Retina (tissue), 1 donor: Measurements from ENCODE around the gene PSD4.
A peak's percentile ranks its signal among the peaks of the same experiment; 100 is the strongest.

Experiments used
- DNase-seq: peaks from one replicate; pipeline ENCODE4 v3.0.0-alpha.2; 2016

The PSD4 gene

GRCh38 chr2:113209011-113209645, 35.4 kb downstream of the PSD4 start:
- no peak for DNase-seq

GRCh38 chr2:113209646-113210171, 35.9 kb downstream of the PSD4 start:
- no peak for DNase-seq

GRCh38 chr2:113211226-113212105, 37.7 kb downstream of the PSD4 start:
- DNase-seq, result no peak

DNA sequence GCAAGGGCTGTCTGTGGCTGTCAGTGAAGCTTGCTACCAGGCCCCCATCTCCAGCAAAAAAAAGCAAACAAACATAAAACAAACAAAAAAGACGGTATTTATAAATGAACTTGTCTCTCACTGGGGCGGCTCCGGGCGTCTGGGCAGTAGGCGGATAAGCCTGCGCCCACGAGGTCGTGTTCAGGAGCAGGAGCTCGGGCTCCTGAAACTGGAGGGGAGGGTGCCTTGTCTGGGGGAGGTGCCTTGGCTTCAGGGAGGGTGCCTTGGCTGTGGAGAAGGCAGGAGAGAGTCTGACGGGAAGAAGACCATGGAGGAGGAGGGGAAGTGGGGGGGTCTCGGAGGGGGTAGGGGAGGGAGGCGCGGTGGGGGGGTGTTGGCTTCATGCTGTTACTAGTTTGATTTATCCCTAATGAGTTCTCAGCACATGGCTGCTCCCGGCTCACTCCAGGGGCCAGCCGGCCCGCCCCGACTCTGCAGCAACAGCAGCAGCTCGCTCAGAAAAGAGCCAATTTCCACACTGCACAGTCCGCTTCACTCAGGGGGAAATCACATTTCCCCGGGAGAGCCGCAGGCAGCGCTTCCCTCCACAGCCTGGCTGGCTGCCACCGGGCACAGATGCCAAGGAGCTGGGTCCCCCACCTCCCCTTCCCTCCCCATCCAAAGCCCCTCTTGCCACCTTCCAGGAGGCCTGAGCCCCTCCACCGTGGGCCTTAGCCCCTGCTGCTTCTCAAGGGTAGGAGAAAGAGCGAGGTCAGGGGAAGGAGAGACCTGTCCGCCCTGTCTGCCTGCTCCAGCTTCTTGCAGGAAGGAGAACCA, 38.7 kb downstream of the PSD4 start:
- peak; percentile 68 for DNase-seq

- no peak for DNase-seq
Measured at GRCh38 chr2:113213061-113213930, 39.5 kb downstream of the PSD4 start.

- no peak for DNase-seq
Measured at GRCh38 chr2:113214141-113214540, 40.4 kb downstream of the PSD4 start.

GRCh38 chr2:113215056-113215455, 41.3 kb downstream of the PSD4 start:
- no peak for DNase-seq

DNA sequence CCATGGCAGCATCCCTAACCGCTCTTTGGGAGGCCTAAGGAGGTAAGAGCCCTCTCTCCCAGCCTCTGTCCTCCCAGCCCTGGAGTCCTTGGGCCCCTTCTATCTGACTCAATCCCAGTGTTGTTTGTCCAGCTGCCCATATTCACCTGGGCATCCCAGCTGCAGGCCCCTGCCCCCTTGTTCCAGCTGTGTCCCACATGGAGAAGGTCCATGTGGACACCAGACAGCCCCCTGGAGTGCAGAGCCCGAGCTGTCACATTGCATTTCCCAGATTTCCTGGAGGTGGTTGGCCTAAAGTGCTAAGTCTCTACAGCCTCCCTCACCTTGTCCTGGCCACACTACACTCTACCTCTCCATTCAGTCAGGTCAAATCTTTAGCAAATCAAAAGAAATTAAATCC, 42.5 kb downstream of the PSD4 start:
- no peak for DNase-seq

DNA sequence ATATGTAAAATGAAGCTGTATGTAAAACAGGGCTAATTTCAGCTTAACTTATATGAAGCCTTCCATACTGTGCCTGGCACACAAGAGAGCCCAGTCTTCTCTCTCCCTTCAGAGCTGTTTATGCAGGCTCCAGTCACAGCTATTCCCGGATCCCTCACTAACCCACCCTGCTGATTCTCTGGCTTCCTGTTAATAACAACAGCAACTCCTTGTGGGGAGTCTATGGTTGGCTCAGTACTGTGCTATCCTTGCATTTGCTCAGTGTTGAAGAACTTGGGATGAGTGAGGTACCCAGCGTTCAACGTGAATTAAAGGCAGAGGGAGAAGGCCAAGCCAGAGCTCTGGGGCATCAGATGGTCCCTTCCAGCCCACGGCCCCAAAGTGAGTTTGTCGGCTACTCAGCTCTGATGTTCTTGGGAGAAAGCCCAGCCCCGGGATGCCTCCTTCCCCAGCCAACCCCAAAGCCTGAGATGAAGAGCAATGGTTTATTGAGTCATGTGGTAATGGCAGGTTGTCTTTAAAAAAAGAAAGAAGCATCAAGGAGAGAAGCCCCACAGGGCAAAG, 43.2 kb downstream of the PSD4 start:
- no peak for DNase-seq

GRCh38 chr2:113217455-113218282, 43.9 kb downstream of the PSD4 start:
- peak; percentile 70 for DNase-seq

DNA sequence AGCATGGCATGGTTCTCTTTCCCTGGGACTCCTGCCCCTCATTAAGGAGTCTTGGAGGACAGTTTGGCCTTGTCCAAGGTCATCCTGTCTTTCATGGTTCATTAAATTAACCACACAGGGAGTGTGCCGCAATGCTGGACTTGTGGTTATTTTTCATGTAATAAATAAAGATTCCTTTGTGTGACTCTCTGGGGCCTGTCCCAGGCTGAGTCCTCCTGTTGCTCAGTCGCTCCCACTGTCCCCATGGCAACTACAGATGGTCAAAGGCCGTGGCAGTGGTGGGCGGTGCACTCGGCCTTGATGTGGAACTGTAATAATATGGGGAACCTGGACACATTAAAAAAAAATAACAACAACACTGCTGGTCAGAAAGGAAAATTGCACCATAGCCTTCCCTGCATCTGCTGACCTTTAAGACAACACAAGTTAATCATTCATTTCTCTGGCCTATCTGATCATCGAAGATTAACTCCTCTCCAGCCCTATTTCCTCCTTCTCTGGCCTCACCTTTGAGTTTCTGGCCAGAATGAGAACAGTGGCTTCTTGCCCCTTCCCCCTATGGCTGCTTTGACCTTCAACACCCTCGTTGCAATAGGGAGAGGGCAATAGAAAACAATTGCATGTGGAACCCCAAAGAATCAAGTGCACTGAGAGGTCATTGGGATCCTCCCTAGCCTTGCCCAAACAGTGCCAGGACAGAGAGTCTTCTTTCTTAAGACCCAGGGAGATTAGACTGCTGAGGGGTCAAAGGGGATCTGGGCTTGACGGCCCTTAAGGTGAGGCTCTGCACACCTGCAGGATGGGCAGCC, 44.7 kb downstream of the PSD4 start:
- no peak for DNase-seq

DNA sequence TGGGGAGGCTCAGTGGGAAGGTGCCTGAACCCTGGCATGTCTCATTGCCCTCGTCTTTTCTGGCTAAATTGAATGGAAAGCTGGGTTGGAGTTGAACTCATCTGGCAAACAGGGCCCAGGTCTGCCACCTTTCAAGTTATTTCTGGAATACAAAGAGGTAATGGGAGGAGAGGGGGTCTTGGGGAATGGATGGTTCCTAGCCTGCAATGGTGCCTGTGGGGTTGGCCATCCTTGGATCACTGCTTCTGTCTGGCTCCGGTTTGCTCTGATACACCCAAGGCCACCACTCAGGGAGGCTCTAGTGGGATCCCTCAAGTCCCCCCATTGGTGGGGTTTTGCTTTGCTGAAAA, 45.3 kb downstream of the PSD4 start:
- DNase-seq, result no peak

- DNase-seq, result no peak
Measured at GRCh38 chr2:113219525-113219888, 45.7 kb downstream of the PSD4 start.

DNA sequence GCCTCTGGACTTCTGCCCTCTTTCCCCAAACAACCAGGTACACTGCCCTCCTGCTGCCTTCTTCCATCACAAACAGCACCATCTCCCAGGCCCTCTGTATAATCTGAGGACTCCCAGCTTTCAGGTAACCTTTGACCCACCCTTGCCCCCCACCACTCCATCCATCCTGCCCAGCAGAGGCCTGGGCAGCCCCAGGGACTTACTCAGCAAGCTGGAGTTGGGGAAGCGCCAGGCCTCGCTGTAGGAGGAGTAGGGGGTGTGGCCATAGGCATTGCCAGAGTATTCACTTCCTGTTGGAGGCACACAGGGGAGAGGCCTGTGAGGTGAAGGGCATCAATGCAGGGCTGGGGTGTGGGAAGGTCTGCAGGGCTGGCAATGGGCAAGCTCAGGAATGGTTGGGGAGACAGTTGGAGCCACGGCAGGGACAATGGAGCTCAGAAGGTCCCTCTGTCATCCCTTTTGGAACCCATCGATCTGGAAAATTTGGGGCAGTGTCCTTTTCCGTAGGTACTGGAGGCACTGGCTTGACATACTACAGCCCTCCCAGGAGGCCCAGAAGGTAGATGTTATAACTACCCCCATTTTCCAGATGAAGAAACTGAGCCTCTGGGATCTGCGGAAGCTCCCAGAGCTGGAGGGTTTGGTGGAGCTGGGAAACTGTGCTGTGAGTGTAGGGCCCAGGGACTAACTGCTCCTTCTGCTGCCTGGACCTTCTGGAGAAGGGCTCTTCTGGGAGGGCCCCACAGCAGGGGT, 46.3 kb downstream of the PSD4 start:
- no peak for DNase-seq

DNA sequence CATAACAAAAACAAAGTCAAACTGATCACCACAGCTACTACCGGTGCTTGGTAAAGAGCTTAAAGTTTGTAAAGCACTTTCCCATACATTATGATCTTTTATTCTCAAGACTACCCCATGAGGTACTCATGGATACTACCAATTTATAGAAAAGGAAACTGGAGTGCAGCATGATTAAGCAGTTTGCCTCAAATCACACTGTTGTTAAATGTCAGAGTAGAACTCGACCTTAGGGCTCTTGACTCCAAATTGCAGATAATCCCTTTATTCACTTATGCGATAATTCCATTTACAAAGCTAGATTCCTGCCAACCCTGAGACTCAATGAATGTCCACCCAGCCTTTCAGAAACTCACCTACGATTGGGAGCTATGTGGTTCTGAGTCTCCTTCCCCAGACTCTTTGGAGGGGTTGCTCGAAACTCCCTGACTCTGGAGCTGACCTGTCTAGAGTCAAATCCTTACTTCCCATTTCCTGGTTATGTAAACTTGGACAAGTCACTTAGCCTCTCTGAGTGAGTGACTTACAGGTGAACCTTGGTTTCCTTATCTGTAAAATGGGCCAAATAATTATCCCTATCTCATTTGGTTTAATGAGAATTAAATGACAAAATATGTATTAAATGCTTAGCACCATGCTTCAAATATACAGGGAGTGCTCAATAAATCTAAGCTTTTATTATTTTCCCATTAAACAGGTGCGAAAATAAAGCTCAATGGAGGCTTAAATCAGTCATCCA, 47.4 kb downstream of the PSD4 start:
- DNase-seq, result no peak

- DNase-seq, result no peak
Measured at GRCh38 chr2:113221846-113222245, 48.1 kb downstream of the PSD4 start.

- DNase-seq, result no peak
Measured at GRCh38 chr2:113223813-113224212, 50.0 kb downstream of the PSD4 start.

- no peak for DNase-seq
Measured at GRCh38 chr2:113224647-113225236, 51.0 kb downstream of the PSD4 start.
